HG03558 (cell line): ENCODE results near the gene ATXN1.
A peak's percentile ranks its signal among the peaks of the same experiment; 100 is the strongest.

ENCODE experiments used
- ATAC-seq: cut with Tn5 transposase; IDR thresholded peaks from one replicate; pipeline ENCODE4 v1.9.1; 2021; ENCODE audit warnings: moderate number of reproducible peaks; ENCODE audit not compliant: unreplicated experiment; ENCODE audit errors: extremely low read depth

ATXN1 gene

GRCh38 chr6:16521528-16521927 is 239.7 kb downstream of the ATXN1 start:
- no peak for ATAC-seq

- ATAC-seq = no peak
These were observed 241.7 kb downstream of the ATXN1 start for GRCh38 chr6:16519265-16520242.

GRCh38 chr6:16518265-16518664 is 243.0 kb downstream of the ATXN1 start:
- ATAC-seq = no peak

- ATAC-seq = no peak
These were observed 247.0 kb downstream of the ATXN1 start for GRCh38 chr6:16514249-16514648.

- ATAC-seq = no peak
These were observed 248.5 kb downstream of the ATXN1 start for GRCh38 chr6:16512544-16513290.

- ATAC-seq = peak; percentile 33
These were observed 249.4 kb downstream of the ATXN1 start for GRCh38 chr6:16511723-16512489.

- ATAC-seq = no peak
These were observed 250.1 kb downstream of the ATXN1 start for GRCh38 chr6:16511040-16511660.

- no peak for ATAC-seq
These were observed 251.0 kb downstream of the ATXN1 start for GRCh38 chr6:16510245-16510644.

- no peak for ATAC-seq
These were observed 252.3 kb downstream of the ATXN1 start for GRCh38 chr6:16508959-16509358.

GRCh38 chr6:16505711-16506357 is 255.4 kb downstream of the ATXN1 start:
- no peak for ATAC-seq

GRCh38 chr6:16504609-16505008 is 256.7 kb downstream of the ATXN1 start:
- ATAC-seq = no peak

- peak; percentile 48 for ATAC-seq
These were observed 257.3 kb downstream of the ATXN1 start for GRCh38 chr6:16503970-16504415.

- no peak for ATAC-seq
These were observed 258.0 kb downstream of the ATXN1 start for GRCh38 chr6:16503241-16503775.

- no peak for ATAC-seq
These were observed 262.3 kb downstream of the ATXN1 start for GRCh38 chr6:16498957-16499356.

- no peak for ATAC-seq
These were observed 263.0 kb downstream of the ATXN1 start for GRCh38 chr6:16498237-16498636.

- no peak for ATAC-seq
These were observed 264.1 kb downstream of the ATXN1 start for GRCh38 chr6:16496991-16497801.

- no peak for ATAC-seq
These were observed 265.1 kb downstream of the ATXN1 start for GRCh38 chr6:16496210-16496609.

- ATAC-seq = peak; percentile 85
These were observed 266.5 kb downstream of the ATXN1 start for GRCh38 chr6:16494793-16495192.
